Measurements from ENCODE around the gene HK3. TPM values are rescaled to one million over a fixed set of nuclear protein-coding genes. Genes with fewer than 3 reads are reported as not detected.

Gene HK3
- polyA plus RNA-seq, 3 donors = 4.0 to 48.0 (median 21.6) TPM

GRCh38 chr5:176845392-176845713, 53.8 kb downstream of the HK3 start:
- H3K27ac ChIP-seq (ENCODE audit: low read depth, low read length) = no peak overlapping the region
- 49 to 63% (median 53%) methylated on average over 6 of the region's 6 CpGs for WGBS, 3 donors

GRCh38 chr5:176844706-176845391, 54.3 kb downstream of the HK3 start:
- H3K27ac ChIP-seq (ENCODE audit: low read depth, low read length) = no peak overlapping the region
- 53 to 56% (median 55%) methylated on average over 21 of the region's 21 CpGs for WGBS, 3 donors

- no peak overlapping the region for H3K27ac ChIP-seq (ENCODE audit: low read depth, low read length)
- 78 to 80% (median 78%) methylated on average over 10 of the region's 10 CpGs for WGBS, 3 donors
Observed at GRCh38 chr5:176844281-176844680, 54.9 kb downstream of the HK3 start.

GRCh38 chr5:176843673-176844072, 55.5 kb downstream of the HK3 start:
- no peak overlapping the region for H3K27ac ChIP-seq (ENCODE audit: low read depth, low read length)
- 39 to 50% (median 41%) methylated on average over 21 of the region's 21 CpGs for WGBS, 3 donors

GRCh38 chr5:176837707-176838115, 61.4 kb downstream of the HK3 start:
- WGBS, 3 donors = 16 to 18% (median 17%) methylated on average over 16 of the region's 16 CpGs
- no peak overlapping the region for H3K27ac ChIP-seq (ENCODE audit: low read depth, low read length)

- WGBS, 3 donors = 56 to 64% (median 63%) methylated on average over 15 of the region's 15 CpGs
- no peak overlapping the region for H3K27ac ChIP-seq (ENCODE audit: low read depth, low read length)
Observed at GRCh38 chr5:176836811-176837706, 62.1 kb downstream of the HK3 start.

GRCh38 chr5:176835918-176836317, 63.2 kb downstream of the HK3 start:
- 47 to 62% (median 61%) methylated on average over 3 of the region's 3 CpGs for WGBS, 3 donors
- H3K27ac ChIP-seq (ENCODE audit: low read depth, low read length) = no peak overlapping the region

GRCh38 chr5:176833286-176833685, 65.9 kb downstream of the HK3 start:
- H3K27ac ChIP-seq (ENCODE audit: low read depth, low read length) = no peak overlapping the region
- WGBS, 3 donors = 75 to 91% (median 84%) methylated on average over 4 of the region's 4 CpGs

- 72 to 89% (median 87%) methylated on average over 6 of the region's 6 CpGs for WGBS, 3 donors
- no peak overlapping the region for H3K27ac ChIP-seq (ENCODE audit: low read depth, low read length)
Observed at GRCh38 chr5:176832162-176832561, 67.0 kb downstream of the HK3 start.

GRCh38 chr5:176831425-176831824, 67.7 kb downstream of the HK3 start:
- H3K27ac ChIP-seq (ENCODE audit: low read depth, low read length) = no peak overlapping the region
- 68 to 71% (median 68%) methylated on average over 6 to 8 of the region's 8 CpGs for WGBS, 3 donors

GRCh38 chr5:176830995-176831423, 68.1 kb downstream of the HK3 start:
- 29 to 44% (median 31%) methylated on average over 9 of the region's 9 CpGs for WGBS, 3 donors
- H3K27ac ChIP-seq (ENCODE audit: low read depth, low read length) = no peak overlapping the region

Other genes with a start within 250 kb of the HK3 start
- gene UNC5A, start 88.8 kb downstream of the HK3 start, polyA plus RNA-seq = under 1 TPM; 0.11 to 0.51 (median 0.24) TPM
- gene UIMC1, start 107.4 kb upstream of the HK3 start, polyA plus RNA-seq = 10 to 100 TPM; 15.8 to 26.0 (median 21.6) TPM
- 1 to 10 TPM; 5.3 to 6.0 (median 5.8) TPM for gene ZNF346, start 123.3 kb upstream of the HK3 start, polyA plus RNA-seq
- gene FGFR4, start 187.6 kb upstream of the HK3 start, polyA plus RNA-seq = 10 to 100 TPM in 1 of 3 donors, under 1 TPM in 2; 0.56 to 18.9 (median 0.98) TPM
- gene NSD1, start 234.4 kb upstream of the HK3 start, polyA plus RNA-seq = 1 to 10 TPM; 7.1 to 8.7 (median 8.3) TPM

Measured in adipose tissue (tissue), 3 donors.